Fibroblast of lung (primary cell): ENCODE measurements around the gene PRELP.

Experiments used
- CTCF ChIP-seq, 2 donors: IDR thresholded peaks in 1 of 2; conservative IDR thresholded peaks in 1 of 2; 1 replicate in 1 of 2; 2 replicates in 1 of 2; pipeline ENCODE4 v1.5.1; 2011 to 2012; ENCODE audit warnings: low read length in 2 of 2, control low read depth in 1 of 2, inconsistent platforms in 1 of 2, low read depth in 1 of 2, mild to moderate bottlenecking in 1 of 2
- EZH2 ChIP-seq: IDR thresholded peaks from 2 replicates; pipeline ENCODE4 v1.5.1; 2012; ENCODE audit warnings: low read length, control low read depth, mild to moderate bottlenecking; ENCODE audit errors: missing control alignments

- no peak for TF ChIP-seq EZH2
- no peak for TF ChIP-seq CTCF (conservative IDR thresholded peaks at IDR 0.05 in 1 of 2, IDR thresholded peaks at IDR 0.05 in 1 of 2; ENCODE audit: low read depth in 1 of 2, low read length in 2 of 2)
These were observed 52.5 kb downstream of the PRELP start for GRCh38 chr1:203528063-203528462.
